ENCODE results near the gene PHTF2.

Gene PHTF2

GRCh38 chr7:77824636-77825035 lies 26.1 kb downstream of the PHTF2 start:
- no peak overlapping the region for H3K4me3 ChIP-seq (ENCODE audit: low read depth, low read length)
- no peak for DNase-seq (ENCODE audit: low read depth)
- TF ChIP-seq MAX (IDR thresholded peaks at IDR 0.05; ENCODE audit: low read depth, low read length) (no peak), POLR2A (IDR thresholded peaks at IDR 0.05; ENCODE audit: extremely low read depth, insufficient read length) (no peak), MYC (IDR thresholded peaks at IDR 0.05; ENCODE audit: low read depth, low read length) (no peak), CTCF (IDR thresholded peaks at IDR 0.05; ENCODE audit: low read depth, low read length) (no peak)

GRCh38 chr7:77825131-77825530 lies 26.6 kb downstream of the PHTF2 start:
- no peak overlapping the region for H3K4me3 ChIP-seq (ENCODE audit: low read depth, low read length)
- TF ChIP-seq MYC (IDR thresholded peaks at IDR 0.05; ENCODE audit: low read depth, low read length) (no peak), MAX (IDR thresholded peaks at IDR 0.05; ENCODE audit: low read depth, low read length) (no peak), POLR2A (IDR thresholded peaks at IDR 0.05; ENCODE audit: extremely low read depth, insufficient read length) (no peak), CTCF (IDR thresholded peaks at IDR 0.05; ENCODE audit: low read depth, low read length) (no peak)
- peak; percentile 23 for DNase-seq (ENCODE audit: low read depth)

GRCh38 chr7:77826300-77826699 lies 27.7 kb downstream of the PHTF2 start:
- TF ChIP-seq MYC (IDR thresholded peaks at IDR 0.05; ENCODE audit: low read depth, low read length) (no peak), MAX (IDR thresholded peaks at IDR 0.05; ENCODE audit: low read depth, low read length) (no peak), POLR2A (IDR thresholded peaks at IDR 0.05; ENCODE audit: extremely low read depth, insufficient read length) (no peak), CTCF (IDR thresholded peaks at IDR 0.05; ENCODE audit: low read depth, low read length) (no peak)
- no peak overlapping the region for H3K4me3 ChIP-seq (ENCODE audit: low read depth, low read length)
- DNase-seq (ENCODE audit: low read depth), result no peak

- DNase-seq (ENCODE audit: low read depth), result peak; percentile 49
- TF ChIP-seq MYC (IDR thresholded peaks at IDR 0.05; ENCODE audit: low read depth, low read length), result no peak
- no peak overlapping the region for H3K4me3 ChIP-seq (ENCODE audit: low read depth, low read length)
Observed at GRCh38 chr7:77827999-77828398, 29.4 kb downstream of the PHTF2 start.

GRCh38 chr7:77830649-77831355 lies 32.2 kb downstream of the PHTF2 start:
- H3K4me3 ChIP-seq (ENCODE audit: low read depth, low read length), result no peak overlapping the region
- no peak for DNase-seq (ENCODE audit: low read depth)
- no peak for TF ChIP-seq POLR2A (IDR thresholded peaks at IDR 0.05; ENCODE audit: extremely low read depth, insufficient read length)
- no peak for TF ChIP-seq MAX (IDR thresholded peaks at IDR 0.05; ENCODE audit: low read depth, low read length)
- no peak for TF ChIP-seq CTCF (IDR thresholded peaks at IDR 0.05; ENCODE audit: low read depth, low read length)
- TF ChIP-seq MYC (IDR thresholded peaks at IDR 0.05; ENCODE audit: low read depth, low read length), result no peak

- TF ChIP-seq MAX (IDR thresholded peaks at IDR 0.05; ENCODE audit: low read depth, low read length), result no peak
- TF ChIP-seq CTCF (IDR thresholded peaks at IDR 0.05; ENCODE audit: low read depth, low read length), result no peak
- TF ChIP-seq POLR2A (IDR thresholded peaks at IDR 0.05; ENCODE audit: extremely low read depth, insufficient read length), result no peak
- no peak for TF ChIP-seq MYC (IDR thresholded peaks at IDR 0.05; ENCODE audit: low read depth, low read length)
- H3K4me3 ChIP-seq (ENCODE audit: low read depth, low read length), result no peak overlapping the region
- DNase-seq (ENCODE audit: low read depth), result no peak
Observed at GRCh38 chr7:77831481-77831880, 32.9 kb downstream of the PHTF2 start.

Measured in NB4 (cell line).